ENCODE measurements around the gene BZW1.

- TF ChIP-seq CTCF (conservative IDR thresholded peaks at IDR 0.05; ENCODE audit: low read depth, low read length) (no peak), EZH2 (IDR thresholded peaks at IDR 0.05; ENCODE audit: borderline replicate concordance, low read depth, low read length, poor library complexity, severe bottlenecking) (no peak)
Observed at GRCh38 chr2:200763422-200763821, 48.3 kb upstream of the BZW1 start.

All from A673 (cell line).